Effector CD4-positive, alpha-beta T cell (primary cell): ENCODE measurements around the gene MPPED2. TPM values are rescaled to one million over a fixed set of nuclear protein-coding genes. Genes with fewer than 3 reads are reported as not detected.

Experiments used
- DNase-seq: peaks from one replicate; pipeline ENCODE4 v3.0.0-alpha.2; 2020
- total RNA-seq: gene quantifications from one replicate; lab custom pipeline; 2026; lab: John Stamatoyannopoulos, UW

The MPPED2 gene
- total RNA-seq, result not detected

- DNase-seq, result no peak
Measured at GRCh38 chr11:30586251-30587144, at the start of gene MPPED2. Gene MPPED2 (minus strand): TSS chr11:30586353. CDS start chr11:30580373, 5,980 bp downstream.

GRCh38 chr11:30635401-30635989 is 49.3 kb upstream of the MPPED2 start:
- DNase-seq, result no peak

- DNase-seq, result no peak
Measured at GRCh38 chr11:30631148-30631547, 45.0 kb upstream of the MPPED2 start.

GRCh38 chr11:30619767-30620166 is 33.6 kb upstream of the MPPED2 start:
- no peak for DNase-seq

- DNase-seq, result no peak
Measured at GRCh38 chr11:30617762-30618161, 31.6 kb upstream of the MPPED2 start.

GRCh38 chr11:30610628-30611027 is 24.5 kb upstream of the MPPED2 start:
- DNase-seq, result no peak

GRCh38 chr11:30608534-30608933 is 22.4 kb upstream of the MPPED2 start:
- no peak for DNase-seq

- DNase-seq, result no peak
Measured at GRCh38 chr11:30605036-30605605, 19.0 kb upstream of the MPPED2 start.

- no peak for DNase-seq
Measured at GRCh38 chr11:30603357-30603756, 17.2 kb upstream of the MPPED2 start.

- DNase-seq, result no peak
Measured at GRCh38 chr11:30596832-30597231, 10.7 kb upstream of the MPPED2 start.

GRCh38 chr11:30595934-30596333 is 9.8 kb upstream of the MPPED2 start:
- no peak for DNase-seq

GRCh38 chr11:30594646-30595411 is 8.7 kb upstream of the MPPED2 start:
- no peak for DNase-seq

- no peak for DNase-seq
Measured at GRCh38 chr11:30587269-30587812, 1.2 kb upstream of the MPPED2 start.

- DNase-seq, result no peak
Measured at GRCh38 chr11:30585892-30586250, 282 bp downstream of the MPPED2 start.

- DNase-seq, result no peak
Measured at GRCh38 chr11:30585125-30585891, 845 bp downstream of the MPPED2 start.

GRCh38 chr11:30583476-30584280 is 2.5 kb downstream of the MPPED2 start:
- DNase-seq, result no peak

- no peak for DNase-seq
Measured at GRCh38 chr11:30582726-30583125, 3.4 kb downstream of the MPPED2 start.

GRCh38 chr11:30581675-30582074 is 4.5 kb downstream of the MPPED2 start:
- no peak for DNase-seq

- no peak for DNase-seq
Measured at GRCh38 chr11:30580573-30580972, 5.6 kb downstream of the MPPED2 start.

GRCh38 chr11:30579415-30580175 is 6.6 kb downstream of the MPPED2 start:
- DNase-seq, result no peak
